Measurements from ENCODE around the gene RACK1.

DNA sequence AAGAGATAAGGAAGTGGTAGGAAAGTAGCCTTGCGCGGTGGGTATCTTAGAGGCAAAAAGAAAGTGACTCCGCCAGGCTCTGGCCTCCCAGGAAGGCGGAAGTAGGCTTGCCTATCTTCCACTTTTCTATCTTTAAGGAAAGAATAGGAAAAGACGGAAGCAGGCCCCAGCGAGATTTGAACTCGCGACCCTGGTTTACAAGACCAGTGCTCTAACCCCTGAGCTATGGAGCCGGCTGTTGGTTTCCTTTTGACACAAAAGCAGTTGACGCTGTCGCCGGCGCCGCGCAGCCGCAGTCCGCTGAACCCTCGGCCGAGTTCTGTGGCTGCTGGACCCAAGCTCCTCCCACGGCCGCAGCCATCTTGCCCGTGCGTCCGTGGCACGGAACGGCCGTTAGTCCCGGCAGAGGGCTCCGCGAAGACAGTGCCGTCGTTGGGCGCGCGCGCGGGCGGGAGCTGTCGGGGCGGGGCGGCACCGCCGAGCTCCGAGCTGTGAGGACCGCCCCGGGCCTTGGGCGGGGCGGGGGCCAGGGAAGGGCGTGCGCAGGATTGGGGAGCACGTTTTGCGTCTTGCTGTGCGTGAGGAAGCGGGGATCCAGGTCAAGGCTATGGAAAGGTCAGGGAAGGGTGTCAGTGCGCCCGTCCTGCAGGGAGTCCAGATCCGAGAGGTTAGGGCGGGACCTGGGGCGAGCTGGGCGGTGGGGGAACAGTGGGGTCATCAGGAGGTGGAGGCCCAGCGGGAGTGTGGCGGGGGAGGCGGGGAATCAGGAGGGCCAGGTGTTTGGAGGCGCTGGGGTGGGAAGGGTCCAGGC, 52.0 kb downstream of the RACK1 start:
- no peak for TF ChIP-seq TCF12 (IDR thresholded peaks at IDR 0.05)
- TF ChIP-seq, protein P1, sequence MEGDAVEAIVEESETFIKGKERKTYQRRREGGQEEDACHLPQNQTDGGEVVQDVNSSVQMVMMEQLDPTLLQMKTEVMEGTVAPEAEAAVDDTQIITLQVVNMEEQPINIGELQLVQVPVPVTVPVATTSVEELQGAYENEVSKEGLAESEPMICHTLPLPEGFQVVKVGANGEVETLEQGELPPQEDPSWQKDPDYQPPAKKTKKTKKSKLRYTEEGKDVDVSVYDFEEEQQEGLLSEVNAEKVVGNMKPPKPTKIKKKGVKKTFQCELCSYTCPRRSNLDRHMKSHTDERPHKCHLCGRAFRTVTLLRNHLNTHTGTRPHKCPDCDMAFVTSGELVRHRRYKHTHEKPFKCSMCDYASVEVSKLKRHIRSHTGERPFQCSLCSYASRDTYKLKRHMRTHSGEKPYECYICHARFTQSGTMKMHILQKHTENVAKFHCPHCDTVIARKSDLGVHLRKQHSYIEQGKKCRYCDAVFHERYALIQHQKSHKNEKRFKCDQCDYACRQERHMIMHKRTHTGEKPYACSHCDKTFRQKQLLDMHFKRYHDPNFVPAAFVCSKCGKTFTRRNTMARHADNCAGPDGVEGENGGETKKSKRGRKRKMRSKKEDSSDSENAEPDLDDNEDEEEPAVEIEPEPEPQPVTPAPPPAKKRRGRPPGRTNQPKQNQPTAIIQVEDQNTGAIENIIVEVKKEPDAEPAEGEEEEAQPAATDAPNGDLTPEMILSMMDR (IDR thresholded peaks at IDR 0.05): no peak
